Lower leg skin (tissue), 4 donors: ENCODE results near the gene MRPL54. TPM values are rescaled to one million over a fixed set of nuclear protein-coding genes. Genes with fewer than 3 reads are reported as not detected.
"Not testable (repeated sequence)": the region's sequence is repeated elsewhere in the genome, so short reads cannot be mapped to it uniquely, and the experiment has no call there.

Source experiments
- DNase-seq, 2 donors: peaks; one replicate each; pipeline ENCODE4 v3.0.0-alpha.2; 2019; ENCODE audit warnings: low spot score in 2 of 2
- H3K4me3 ChIP-seq: fragments of 200-600 bp; sonication (generic); 2 replicates; pipeline ENCODE4 v1.5.1; 2017; ENCODE audit warnings: mild to moderate bottlenecking, low read depth; ENCODE audit not compliant: poor library complexity, severe bottlenecking
- CTCF ChIP-seq, 3 donors: fragments of 450-650 bp; IDR thresholded peaks; one replicate each; pipeline ENCODE4 v1.5.1; 2016; ENCODE audit warnings: antibody characterized with exemption in 3 of 3, mild to moderate bottlenecking in 3 of 3, moderate library complexity in 2 of 3
- POLR2A ChIP-seq, 2 donors: fragments of 450-650 bp; IDR thresholded peaks; one replicate each; pipeline ENCODE4 v1.6.1; 2016 to 2017; ENCODE audit warnings: antibody characterized with exemption in 2 of 2, mild to moderate bottlenecking in 1 of 2, moderate library complexity in 1 of 2
- WGBS, 2 donors: methylation state at CpG; one replicate each; pipeline ENCODE4 v1.1.5; 2018; 5-methylcytosine and 5-hydroxymethylcytosine counted together
- intact Hi-C: fragments of 100-400 bp; cut with DNase I; formaldehyde crosslinking; loops from one replicate; pipeline ENCODE4 v1.15.0; 2023; ENCODE audit warnings: low total_unique reads
- total RNA-seq, 4 donors: library from RNA; depleted of rRNA; stranded (reverse); fragments of >200 nt; gene quantifications; one replicate each; pipeline ENCODE4 v1.1.0, GENCODE V29; 2016

The MRPL54 gene
- total RNA-seq, 4 donors from 2014 or later, result 45.0 to 72.8 (median 53.9) TPM

- intact Hi-C loops, result no loop called here
- TF ChIP-seq POLR2A (IDR thresholded peaks at IDR 0.05) (no peak), CTCF (IDR thresholded peaks at IDR 0.05) (no peak)
- 42 to 49% methylated on average over 1 of the region's 1 CpG for WGBS, 2 donors
- no peak overlapping the region for H3K4me3 ChIP-seq
- DNase-seq, result no peak
These were observed 380 bp upstream of the MRPL54 start for GRCh38 chr19:3762130-3762473.

DNA sequence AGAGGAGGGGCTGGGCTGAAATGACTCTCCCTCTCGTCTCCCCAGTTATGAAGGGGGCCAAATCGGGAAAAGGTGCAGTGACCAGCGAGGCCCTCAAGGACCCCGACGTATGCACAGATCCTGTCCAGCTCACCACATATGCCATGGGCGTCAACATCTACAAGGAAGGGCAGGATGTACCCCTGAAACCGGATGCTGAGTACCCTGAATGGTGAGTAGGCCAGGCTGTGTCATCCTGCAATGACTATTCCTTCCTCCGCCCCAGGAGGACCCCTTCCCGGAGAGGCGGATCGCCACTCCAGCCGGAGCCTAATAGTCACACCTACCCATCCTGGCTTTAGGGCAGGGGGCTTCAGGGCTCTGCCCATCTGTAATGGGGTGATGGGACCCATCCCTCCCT is 2.6 kb downstream of the MRPL54 start:
- TF ChIP-seq CTCF (IDR thresholded peaks at IDR 0.05) (no peak), POLR2A (IDR thresholded peaks at IDR 0.05) (no peak)
- DNase-seq, result no peak
- H3K4me3 ChIP-seq, result no peak overlapping the region
- intact Hi-C loops, result no loop called here
- 90% methylated on average over 12 of the region's 12 CpGs for WGBS, 2 donors

DNA sequence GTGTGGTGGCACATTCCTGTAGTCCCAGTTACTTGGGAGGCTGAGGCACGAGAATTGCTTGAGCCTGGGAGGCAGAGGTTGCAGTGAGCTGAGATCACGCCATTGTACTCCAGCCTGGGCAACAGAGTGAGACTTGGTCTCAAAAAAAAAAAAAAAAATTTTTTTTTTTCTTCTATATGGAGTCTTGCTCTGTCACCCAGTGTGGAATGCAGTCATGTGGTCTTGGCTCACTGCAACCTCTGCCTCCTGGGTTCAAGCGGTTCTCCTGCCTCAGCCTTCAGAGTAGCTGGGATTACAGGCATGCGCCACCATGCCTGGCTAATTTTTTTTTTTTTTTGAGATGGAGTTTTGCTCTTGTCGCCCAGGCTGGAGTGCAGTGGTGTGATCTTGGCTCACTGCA is 3.3 kb downstream of the MRPL54 start:
- H3K4me3 ChIP-seq, intact Hi-C loops, DNase-seq: not testable (repeated sequence)
- WGBS, 2 donors, result 89% methylated on average over 5 of the region's 5 CpGs

- intact Hi-C loops, result no loop called here
- no peak overlapping the region for H3K4me3 ChIP-seq
These were observed 4.0 kb downstream of the MRPL54 start for GRCh38 chr19:3766520-3766919.

GRCh38 chr19:3767050-3767449 is 4.6 kb downstream of the MRPL54 start:
- TF ChIP-seq CTCF (IDR thresholded peaks at IDR 0.05) (no peak), POLR2A (IDR thresholded peaks at IDR 0.05) (no peak)
- intact Hi-C loops, result no loop called here
- DNase-seq, result no peak
- H3K4me3 ChIP-seq, result no peak overlapping the region
- WGBS, 2 donors, result 88 to 92% methylated on average over 19 to 22 of the region's 23 CpGs

More at GRCh38 chr19:3766520-3766919, 4.0 kb downstream of the MRPL54 start:
- DNase-seq, result no peak
- 83 to 88% methylated on average over 7 of the region's 7 CpGs for WGBS, 2 donors
- TF ChIP-seq CTCF (IDR thresholded peaks at IDR 0.05) (no peak), POLR2A (IDR thresholded peaks at IDR 0.05) (no peak)

GRCh38 chr19:3768015-3768747 is 5.7 kb downstream of the MRPL54 start:
- WGBS, 2 donors, result 86 to 90% methylated on average over 24 to 25 of the region's 25 CpGs
- intact Hi-C loops, result no loop called here
- no peak overlapping the region for H3K4me3 ChIP-seq
- no peak for DNase-seq
- TF ChIP-seq CTCF (IDR thresholded peaks at IDR 0.05) (no peak), POLR2A (IDR thresholded peaks at IDR 0.05) (no peak)
